ENCODE data around the gene ZXDC.

DNA sequence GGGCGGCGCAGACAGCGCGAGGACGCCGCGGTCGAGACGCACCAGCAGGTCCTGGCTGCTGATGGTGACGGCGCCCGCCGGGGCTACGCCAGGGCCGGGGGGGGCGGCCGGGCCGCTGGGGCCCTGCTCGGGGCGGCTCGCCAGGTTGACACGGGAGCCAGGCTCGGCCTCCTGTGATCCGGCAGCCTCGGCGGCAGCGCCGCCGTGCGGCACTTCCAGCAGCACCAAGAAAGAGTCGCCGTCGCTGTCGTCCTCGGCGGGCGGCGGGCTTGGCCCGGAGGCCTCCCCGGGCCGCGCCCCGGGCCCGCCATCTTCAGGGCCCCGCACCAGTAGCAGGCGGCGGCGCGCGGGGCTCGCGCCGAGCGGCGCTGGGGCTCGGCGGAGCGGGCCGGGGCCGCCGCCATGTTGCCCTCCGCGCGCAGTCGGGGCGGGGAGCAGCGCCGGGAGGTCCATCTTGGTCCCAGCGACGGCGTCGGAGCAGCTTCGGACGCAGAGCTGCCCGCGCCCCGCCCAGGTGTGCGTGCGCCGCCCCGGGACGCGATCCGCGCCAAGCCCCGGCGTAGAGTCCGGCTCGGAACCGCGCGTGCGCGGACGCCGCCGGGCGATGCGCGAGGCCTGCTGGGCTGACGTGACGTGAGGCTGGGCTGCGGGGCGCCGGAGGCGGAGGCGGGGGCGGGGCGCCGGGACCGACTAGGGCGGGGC, at the start of gene ZXDC:
- TF ChIP-seq, protein P1, sequence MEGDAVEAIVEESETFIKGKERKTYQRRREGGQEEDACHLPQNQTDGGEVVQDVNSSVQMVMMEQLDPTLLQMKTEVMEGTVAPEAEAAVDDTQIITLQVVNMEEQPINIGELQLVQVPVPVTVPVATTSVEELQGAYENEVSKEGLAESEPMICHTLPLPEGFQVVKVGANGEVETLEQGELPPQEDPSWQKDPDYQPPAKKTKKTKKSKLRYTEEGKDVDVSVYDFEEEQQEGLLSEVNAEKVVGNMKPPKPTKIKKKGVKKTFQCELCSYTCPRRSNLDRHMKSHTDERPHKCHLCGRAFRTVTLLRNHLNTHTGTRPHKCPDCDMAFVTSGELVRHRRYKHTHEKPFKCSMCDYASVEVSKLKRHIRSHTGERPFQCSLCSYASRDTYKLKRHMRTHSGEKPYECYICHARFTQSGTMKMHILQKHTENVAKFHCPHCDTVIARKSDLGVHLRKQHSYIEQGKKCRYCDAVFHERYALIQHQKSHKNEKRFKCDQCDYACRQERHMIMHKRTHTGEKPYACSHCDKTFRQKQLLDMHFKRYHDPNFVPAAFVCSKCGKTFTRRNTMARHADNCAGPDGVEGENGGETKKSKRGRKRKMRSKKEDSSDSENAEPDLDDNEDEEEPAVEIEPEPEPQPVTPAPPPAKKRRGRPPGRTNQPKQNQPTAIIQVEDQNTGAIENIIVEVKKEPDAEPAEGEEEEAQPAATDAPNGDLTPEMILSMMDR (IDR thresholded peaks at IDR 0.05): peak in 3 of 4 experiments; percentile 21 to 61 (median 52)
- peak; percentile 78 to 93 for TF ChIP-seq POLR2A (IDR thresholded peaks at IDR 0.05)

All from uterus (tissue), 2 donors.